Measurements from ENCODE around the gene CDC27.
"Not testable (repeated sequence)": the region's sequence is repeated elsewhere in the genome, so short reads cannot be mapped to it uniquely, and the experiment has no call there.

DNA sequence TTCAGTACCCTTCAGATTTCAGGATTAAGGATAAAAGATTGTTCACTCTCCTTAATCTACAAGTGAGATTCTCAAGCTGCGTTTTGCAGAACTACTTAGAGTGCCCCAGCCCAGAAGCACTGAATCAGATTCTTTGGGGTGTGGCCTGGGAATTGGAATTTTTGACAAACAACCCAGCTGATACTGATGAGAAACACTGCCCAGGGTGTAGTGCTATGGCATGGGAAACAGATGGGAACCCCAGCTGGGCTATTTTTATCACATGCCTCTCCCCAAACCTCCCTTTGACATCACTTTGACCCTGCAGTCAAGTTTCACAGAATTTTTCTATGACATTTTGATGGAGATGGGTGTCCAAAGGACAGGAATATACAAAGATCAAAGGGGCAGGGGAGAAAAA lies 83.8 kb downstream of the CDC27 start:
- not testable (repeated sequence) for TF ChIP-seq CTCF (IDR thresholded peaks at IDR 0.05; ENCODE audit: insufficient read depth, low read length); REST (IDR thresholded peaks at IDR 0.05; ENCODE audit: insufficient replicate concordance, low read depth); POLR2AphosphoS5 (IDR thresholded peaks at IDR 0.05; ENCODE audit: low read depth); SPI1 (IDR thresholded peaks at IDR 0.05; ENCODE audit: borderline replicate concordance, low read depth); GABPA (IDR thresholded peaks at IDR 0.05; ENCODE audit: low read depth)
